WI38 (cell line): ENCODE data around the gene CKM.

Source experiments
- H3K4me3 ChIP-seq: 2 replicates; pipeline ENCODE4 v1.5.1; 2011; ENCODE audit warnings: low read depth, mild to moderate bottlenecking, control low read depth, low read length
- TF ChIP-seq, protein P1 (sequence below): IDR thresholded peaks from 2 replicates; pipeline ENCODE4 v1.5.1; 2012; ENCODE audit warnings: low read depth, mild to moderate bottlenecking, control low read depth, low read length

The CKM gene

DNA sequence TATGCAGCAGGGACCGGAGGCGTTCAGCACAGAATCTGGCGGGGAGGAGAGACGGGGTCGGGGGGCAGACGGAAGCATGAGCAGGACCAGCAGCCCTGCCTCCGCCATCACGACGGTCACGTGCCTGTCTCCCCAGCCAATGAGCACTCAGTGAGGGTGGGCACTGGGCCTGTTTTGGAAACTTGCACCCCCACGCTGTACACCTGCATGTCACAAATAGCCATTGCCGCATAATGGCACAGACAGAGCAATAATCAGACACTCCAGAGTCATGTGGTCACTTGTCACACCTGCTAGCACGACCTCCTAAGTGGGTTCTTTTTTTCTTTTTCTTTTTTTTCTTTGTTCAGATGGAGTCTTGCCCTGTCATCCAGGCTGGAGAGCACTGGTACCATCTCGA lies 38.9 kb upstream of the CKM start:
- TF ChIP-seq, protein P1, sequence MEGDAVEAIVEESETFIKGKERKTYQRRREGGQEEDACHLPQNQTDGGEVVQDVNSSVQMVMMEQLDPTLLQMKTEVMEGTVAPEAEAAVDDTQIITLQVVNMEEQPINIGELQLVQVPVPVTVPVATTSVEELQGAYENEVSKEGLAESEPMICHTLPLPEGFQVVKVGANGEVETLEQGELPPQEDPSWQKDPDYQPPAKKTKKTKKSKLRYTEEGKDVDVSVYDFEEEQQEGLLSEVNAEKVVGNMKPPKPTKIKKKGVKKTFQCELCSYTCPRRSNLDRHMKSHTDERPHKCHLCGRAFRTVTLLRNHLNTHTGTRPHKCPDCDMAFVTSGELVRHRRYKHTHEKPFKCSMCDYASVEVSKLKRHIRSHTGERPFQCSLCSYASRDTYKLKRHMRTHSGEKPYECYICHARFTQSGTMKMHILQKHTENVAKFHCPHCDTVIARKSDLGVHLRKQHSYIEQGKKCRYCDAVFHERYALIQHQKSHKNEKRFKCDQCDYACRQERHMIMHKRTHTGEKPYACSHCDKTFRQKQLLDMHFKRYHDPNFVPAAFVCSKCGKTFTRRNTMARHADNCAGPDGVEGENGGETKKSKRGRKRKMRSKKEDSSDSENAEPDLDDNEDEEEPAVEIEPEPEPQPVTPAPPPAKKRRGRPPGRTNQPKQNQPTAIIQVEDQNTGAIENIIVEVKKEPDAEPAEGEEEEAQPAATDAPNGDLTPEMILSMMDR: no peak
- H3K4me3 ChIP-seq: no peak overlapping the region

DNA sequence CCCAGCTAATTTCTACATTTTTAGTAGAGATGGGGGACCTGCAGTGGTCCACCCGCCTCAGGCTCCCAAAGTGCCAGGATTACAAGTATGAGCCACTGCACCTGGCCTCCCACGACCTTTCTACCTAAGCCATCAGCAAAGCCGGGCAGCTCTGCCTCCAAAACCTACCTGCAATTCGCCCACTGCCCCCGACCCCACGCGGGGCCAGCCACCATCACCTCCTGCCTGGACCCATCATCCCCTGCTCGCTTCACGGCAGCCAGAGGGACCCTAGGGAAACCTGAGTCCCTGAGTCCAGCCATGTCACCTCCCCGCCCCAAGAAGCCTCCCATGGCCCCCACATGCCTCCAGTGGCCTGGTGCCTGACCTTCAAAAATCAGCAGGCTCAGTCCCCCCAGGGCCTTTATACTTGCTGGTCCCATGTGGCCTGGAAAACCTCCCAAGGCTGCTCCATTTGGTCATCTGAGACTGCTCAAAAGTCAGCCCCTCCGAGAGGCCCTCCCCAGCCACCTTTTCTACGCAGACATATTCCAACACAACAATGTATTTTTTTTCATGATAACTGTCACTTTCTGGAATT lies 35.6 kb upstream of the CKM start:
- no peak overlapping the region for H3K4me3 ChIP-seq
- TF ChIP-seq, protein P1: no peak

DNA sequence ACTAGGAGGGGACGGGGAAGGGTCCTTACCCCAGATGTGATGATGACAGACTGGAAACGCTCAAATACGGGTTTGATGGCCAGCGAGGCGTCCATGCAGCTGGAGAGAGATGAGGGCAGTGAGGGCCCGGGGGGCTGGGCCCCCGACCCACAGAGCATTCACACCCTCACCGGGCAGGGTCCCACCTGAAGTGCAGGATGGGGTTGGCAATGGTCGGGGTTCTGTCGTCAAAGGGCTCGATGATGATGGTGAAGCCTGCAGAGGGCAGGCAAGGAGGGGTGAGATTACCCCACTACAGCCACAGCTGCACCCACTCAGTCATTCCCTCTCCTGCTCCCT lies 34.7 kb upstream of the CKM start:
- H3K4me3 ChIP-seq: no peak overlapping the region
- TF ChIP-seq, protein P1: no peak

DNA sequence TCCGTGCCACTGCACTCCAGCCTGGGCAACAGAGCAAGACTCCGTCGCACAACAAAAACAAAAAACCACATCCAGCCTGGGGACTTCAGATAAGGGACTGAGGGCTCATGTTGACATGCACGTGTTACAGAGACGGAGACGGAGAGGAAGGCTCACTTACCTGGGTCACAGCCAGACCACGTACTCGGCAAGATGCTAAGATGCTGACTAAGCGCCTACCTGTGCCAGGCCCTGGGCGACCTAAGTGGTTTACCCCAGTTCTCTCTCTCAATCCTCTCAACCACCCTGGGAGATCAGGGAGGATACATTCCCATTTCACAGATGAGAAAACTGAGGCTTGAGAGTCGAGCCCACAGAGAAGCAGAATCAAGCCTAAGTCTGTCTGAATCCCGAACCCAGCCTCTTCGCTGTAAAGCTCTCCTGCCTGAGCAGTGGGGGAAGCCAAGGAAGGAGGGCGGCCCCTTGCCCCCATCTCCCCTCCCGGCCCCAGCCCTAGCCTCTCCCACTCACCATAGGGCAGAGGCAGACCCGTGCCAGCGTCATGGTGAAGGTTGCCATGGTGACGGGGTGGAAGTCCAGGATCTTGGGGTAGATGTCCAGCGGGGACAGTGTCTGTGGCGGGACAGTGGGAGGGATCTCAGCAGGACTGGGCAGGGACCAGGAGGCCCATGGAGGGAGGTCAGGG lies 34.2 kb upstream of the CKM start:
- TF ChIP-seq, protein P1: no peak
- H3K4me3 ChIP-seq: no peak overlapping the region

DNA sequence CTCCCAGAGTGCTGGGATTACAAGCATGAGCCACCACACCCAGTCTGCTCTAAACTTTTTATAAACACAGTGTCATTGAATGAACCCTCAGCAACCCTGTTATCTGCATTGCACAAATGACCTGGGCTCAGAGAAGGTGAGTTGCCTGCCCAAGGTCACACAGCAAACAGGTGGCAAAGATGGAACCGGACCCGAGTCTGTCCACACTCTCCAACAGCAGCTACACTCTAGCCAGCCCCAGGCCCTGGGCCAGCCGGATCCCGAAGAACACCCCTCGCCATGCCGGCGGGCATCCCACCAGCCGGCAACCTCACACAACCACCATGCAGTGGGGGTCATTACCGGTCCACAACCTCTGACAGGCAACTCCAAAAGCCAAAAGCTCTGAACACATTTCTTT lies 33.2 kb upstream of the CKM start:
- TF ChIP-seq, protein P1: no peak
- no peak overlapping the region for H3K4me3 ChIP-seq

DNA sequence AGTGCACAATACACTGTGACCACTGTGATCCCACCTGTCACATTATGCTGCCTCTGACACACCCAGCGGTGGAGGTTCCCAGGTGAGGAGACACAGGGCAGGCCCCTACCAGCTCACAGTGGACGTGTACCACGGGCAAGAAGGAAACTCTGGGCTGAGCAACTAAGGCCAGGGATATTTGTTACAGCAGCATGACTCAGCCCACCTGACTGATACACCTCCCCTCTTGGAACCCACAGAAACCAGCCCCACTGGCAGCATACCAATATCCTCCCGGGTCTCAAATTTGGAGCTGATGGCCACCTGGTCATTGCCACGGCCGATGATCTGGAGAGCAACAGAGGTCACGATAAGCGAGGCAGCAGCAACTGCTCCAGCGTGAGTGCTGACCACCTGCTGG lies 32.7 kb upstream of the CKM start:
- TF ChIP-seq, protein P1: no peak
- no peak overlapping the region for H3K4me3 ChIP-seq

DNA sequence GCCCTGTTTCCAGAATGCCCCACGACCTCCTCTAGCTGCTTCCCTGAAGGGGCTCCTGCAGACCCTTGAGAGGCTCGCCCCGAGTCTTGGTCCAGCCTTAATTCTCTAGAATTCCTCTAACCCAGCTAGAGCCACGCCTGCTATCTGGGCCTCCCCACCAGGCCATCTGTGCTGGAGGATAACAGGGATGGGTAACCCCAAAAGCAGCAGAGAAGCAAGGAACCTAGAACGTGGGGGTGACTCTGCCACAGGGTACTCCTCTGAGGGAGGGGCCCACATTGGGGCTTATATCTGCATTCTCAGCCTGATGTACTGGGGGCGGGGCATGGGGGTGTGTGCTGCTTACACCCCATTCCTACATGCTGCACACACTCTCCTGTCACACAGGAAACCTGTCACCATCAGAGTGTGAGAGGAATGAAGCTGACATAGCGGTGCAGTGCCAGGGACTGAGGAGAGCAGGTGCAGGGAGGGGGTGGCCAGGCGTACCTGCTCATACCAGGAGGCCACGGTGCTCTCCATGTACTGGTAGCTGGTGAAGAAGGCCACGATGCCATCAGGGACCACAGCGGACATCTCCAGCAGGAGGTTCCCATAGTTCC lies 31.7 kb upstream of the CKM start:
- no peak overlapping the region for H3K4me3 ChIP-seq
- TF ChIP-seq, protein P1: no peak
